CD14-positive monocyte (primary cell): ENCODE data around the gene CLCA1. TPM values are rescaled to one million over a fixed set of nuclear protein-coding genes. Genes with fewer than 3 reads are reported as not detected.

Experiments used
- DNase-seq, 3 donors: peaks; one replicate each; pipeline ENCODE4 v3.0.0-alpha.2; 2011 to 2022
- H2AFZ ChIP-seq: 2 replicates; pipeline ENCODE4 v1.6.0; 2012; ENCODE audit warnings: mild to moderate bottlenecking, low read depth, low read length, inconsistent platforms; ENCODE audit not compliant: insufficient read depth, poor library complexity, severe bottlenecking
- H3K27ac ChIP-seq, 2 donors: 1 replicate in 1 of 2; 2 replicates in 1 of 2; pipeline ENCODE4 v1.5.1; 2012 to 2013; ENCODE audit warnings: low read length in 2 of 2, control low read depth in 1 of 2, inconsistent platforms in 1 of 2, low read depth in 1 of 2, mild to moderate bottlenecking in 1 of 2
- H3K27me3 ChIP-seq, 2 donors: one replicate each; pipeline versions ENCODE4 v1.6.0 to v1.6.1; 2011 to 2013; ENCODE audit warnings: low read length in 2 of 2; ENCODE audit not compliant: control insufficient read depth in 2 of 2, insufficient read depth in 2 of 2
- H3K36me3 ChIP-seq, 2 donors: replicated peaks in 1 of 2; 1 replicate in 1 of 2; 2 replicates in 1 of 2; pipeline versions ENCODE4 v1.5.1 to v1.6.1; 2012 to 2013; ENCODE audit warnings: low read length in 2 of 2, control low read depth in 1 of 2, inconsistent platforms in 1 of 2, mild to moderate bottlenecking in 1 of 2; ENCODE audit not compliant: insufficient read depth in 2 of 2, control insufficient read depth in 1 of 2
- H3K4me1 ChIP-seq, 2 donors: 1 replicate in 1 of 2; 2 replicates in 1 of 2; pipeline versions ENCODE4 v1.5.1 to v1.6.1; 2012 to 2013; ENCODE audit warnings: low read length in 2 of 2, control low read depth in 1 of 2, inconsistent platforms in 1 of 2, mild to moderate bottlenecking in 1 of 2, moderate library complexity in 1 of 2; ENCODE audit not compliant: insufficient read depth in 2 of 2, control insufficient read depth in 1 of 2
- H3K4me2 ChIP-seq: replicated peaks from 2 replicates; pipeline ENCODE3; 2012; ENCODE audit warnings: low read length, moderate library complexity, mild to moderate bottlenecking; ENCODE audit not compliant: poor library complexity, severe bottlenecking; ENCODE audit errors: extremely low read depth
- H3K4me3 ChIP-seq, 3 experiments: fragments of 200-600 bp in 1 of 3; sonication (generic) in 1 of 3; replicated peaks in 1 of 3; 1 replicate in 2 of 3; 2 replicates in 1 of 3; pipeline ENCODE4 v1.5.1; 2011 to 2013; ENCODE audit warnings: low read length in 3 of 3, mild to moderate bottlenecking in 3 of 3, control low read depth in 2 of 3, low read depth in 2 of 3, inconsistent platforms in 1 of 3, moderate library complexity in 1 of 3
- H3K79me2 ChIP-seq: 2 replicates; pipeline ENCODE4 v1.6.0; 2012; ENCODE audit warnings: mild to moderate bottlenecking, control low read depth, inconsistent platforms, low read length, moderate library complexity; ENCODE audit not compliant: insufficient read depth
- H3K9ac ChIP-seq: 2 replicates; pipeline ENCODE4 v1.6.0; 2017; ENCODE audit warnings: low read length, mild to moderate bottlenecking; ENCODE audit not compliant: insufficient read depth, poor library complexity, severe bottlenecking
- H3K9me3 ChIP-seq, 2 donors: replicated peaks in 1 of 2; 1 replicate in 1 of 2; 2 replicates in 1 of 2; pipeline versions ENCODE4 v1.5.1 to v1.6.1; 2012 to 2013; ENCODE audit warnings: low read length in 2 of 2, control low read depth in 1 of 2; ENCODE audit not compliant: control insufficient read depth in 1 of 2, insufficient read depth in 1 of 2
- H4K20me1 ChIP-seq: 2 replicates; pipeline ENCODE4 v1.6.0; 2012; ENCODE audit warnings: mild to moderate bottlenecking, low read length, control low read depth, moderate library complexity; ENCODE audit not compliant: insufficient read depth
- H3K27ac Mint-ChIP-seq, 7 donors: one replicate each; pipeline ENCODE4 v1.8.0; 2020; ENCODE audit warnings: mild to moderate bottlenecking in 7 of 7, mixed read lengths in 7 of 7, moderate library complexity in 6 of 7, inconsistent platforms in 2 of 7
- H3K27me3 Mint-ChIP-seq, 3 donors: one replicate each; pipeline ENCODE4 v1.8.0; 2021 to 2022; ENCODE audit warnings: low read depth in 3 of 3, mild to moderate bottlenecking in 3 of 3, mixed read lengths in 3 of 3, moderate library complexity in 3 of 3, inconsistent platforms in 1 of 3
- H3K36me3 Mint-ChIP-seq, 2 donors: one replicate each; pipeline ENCODE4 v1.8.0; 2020; ENCODE audit warnings: mixed read lengths in 2 of 2, inconsistent platforms in 1 of 2, mild to moderate bottlenecking in 1 of 2
- H3K4me1 Mint-ChIP-seq: one replicate; pipeline ENCODE4 v1.8.0; 2020; ENCODE audit warnings: mild to moderate bottlenecking, mixed read lengths
- H3K4me3 Mint-ChIP-seq, 2 donors: one replicate each; pipeline ENCODE4 v1.8.0; 2020; ENCODE audit warnings: mild to moderate bottlenecking in 2 of 2, mixed read lengths in 2 of 2, moderate library complexity in 1 of 2
- H3K9me3 Mint-ChIP-seq, 7 donors: one replicate each; pipeline ENCODE4 v1.8.0; 2020 to 2022; ENCODE audit warnings: mixed read lengths in 7 of 7, mild to moderate bottlenecking in 6 of 7, moderate library complexity in 6 of 7, inconsistent platforms in 2 of 7
- WGBS: methylation state at CpG from one replicate; pipeline ENCODE4 v1.1.5; 2013; ENCODE audit warnings: missing lambda C conversion rate; ENCODE audit not compliant: insufficient coverage; 5-methylcytosine and 5-hydroxymethylcytosine counted together
- intact Hi-C, 2 donors: fragments of 100-400 bp; cut with micrococcal nuclease; formaldehyde crosslinking; loops; one replicate each; pipeline versions ENCODE4 v1.15.0 to v1.15.1; 2023
- polyA plus RNA-seq, 3 donors: library from polyadenylated mRNA; depleted of rRNA in 1 of 3; unstranded in 2 of 3; stranded (reverse) in 1 of 3; fragments of 300-500 nt in 2 of 3; fragments of >200 nt in 1 of 3; fragmentation: Illumina TruSeq in 2 of 3; gene quantifications; 1 replicate in 2 of 3; 2 replicates in 1 of 3; pipeline ENCODE4 v1.2.3, GENCODE V29; 2012 to 2021
- TF ChIP-seq, protein P1 (sequence below): fragments of 200-600 bp; IDR thresholded peaks from one replicate; pipeline ENCODE4 v1.8.0; 2022; ENCODE audit warnings: antibody characterized with exemption, mild to moderate bottlenecking

Gene CLCA1
- polyA plus RNA-seq, 3 donors = not detected

DNA sequence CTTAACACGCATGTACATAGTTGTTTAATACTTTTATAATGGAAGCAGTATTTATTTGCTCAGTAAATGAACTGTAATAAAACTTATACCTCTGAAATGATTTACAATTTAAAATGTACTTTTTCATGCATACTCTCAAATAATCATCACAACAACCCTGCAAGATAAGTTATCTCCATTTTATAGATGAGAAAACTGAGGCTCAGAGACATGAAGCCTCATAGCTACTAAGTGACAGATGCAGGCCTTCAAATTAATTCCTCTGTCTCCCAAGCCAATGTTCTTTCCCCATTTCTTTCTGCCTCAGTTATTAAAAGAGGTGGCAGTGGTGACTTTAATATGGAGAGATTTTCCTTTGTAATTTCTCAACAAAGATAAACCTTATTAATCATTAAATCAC, 19.6 kb upstream of the CLCA1 start:
- TF ChIP-seq, protein P1, sequence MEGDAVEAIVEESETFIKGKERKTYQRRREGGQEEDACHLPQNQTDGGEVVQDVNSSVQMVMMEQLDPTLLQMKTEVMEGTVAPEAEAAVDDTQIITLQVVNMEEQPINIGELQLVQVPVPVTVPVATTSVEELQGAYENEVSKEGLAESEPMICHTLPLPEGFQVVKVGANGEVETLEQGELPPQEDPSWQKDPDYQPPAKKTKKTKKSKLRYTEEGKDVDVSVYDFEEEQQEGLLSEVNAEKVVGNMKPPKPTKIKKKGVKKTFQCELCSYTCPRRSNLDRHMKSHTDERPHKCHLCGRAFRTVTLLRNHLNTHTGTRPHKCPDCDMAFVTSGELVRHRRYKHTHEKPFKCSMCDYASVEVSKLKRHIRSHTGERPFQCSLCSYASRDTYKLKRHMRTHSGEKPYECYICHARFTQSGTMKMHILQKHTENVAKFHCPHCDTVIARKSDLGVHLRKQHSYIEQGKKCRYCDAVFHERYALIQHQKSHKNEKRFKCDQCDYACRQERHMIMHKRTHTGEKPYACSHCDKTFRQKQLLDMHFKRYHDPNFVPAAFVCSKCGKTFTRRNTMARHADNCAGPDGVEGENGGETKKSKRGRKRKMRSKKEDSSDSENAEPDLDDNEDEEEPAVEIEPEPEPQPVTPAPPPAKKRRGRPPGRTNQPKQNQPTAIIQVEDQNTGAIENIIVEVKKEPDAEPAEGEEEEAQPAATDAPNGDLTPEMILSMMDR = no peak
- Histone ChIP-seq H2AFZ (no peak overlapping the region), H3K4me2 (no peak overlapping the region), H3K9me3 (no peaks in the 10 kb centered on the region), H3K27me3 (no peaks in the 10 kb centered on the region), H3K4me3 (no peak overlapping the region), H3K4me1 (peaks cover 0 to 7% of the 10 kb centered on the region in 2 donors), H3K36me3 (no peaks in the 10 kb centered on the region), H4K20me1 (no peaks in the 10 kb centered on the region), H3K9ac (no peak overlapping the region), H3K79me2 (no peaks in the 10 kb centered on the region), H3K27ac (no peak overlapping the region)
- no peak overlapping the region for H3K4me3 Mint-ChIP-seq
- no peaks in the 10 kb centered on the region for H3K27me3 Mint-ChIP-seq
- intact Hi-C loops = no loop called here
- H3K4me1 Mint-ChIP-seq = peaks cover 6% of the 10 kb centered on the region
- DNase-seq = no peak
- peaks cover 0 to 1% (median 0%) of the 10 kb centered on the region in 7 donors for H3K9me3 Mint-ChIP-seq
- no peak overlapping the region for H3K27ac Mint-ChIP-seq
- no CpG with 5 or more reads among the region's 1 CpG for WGBS
- H3K36me3 Mint-ChIP-seq = no peaks in the 10 kb centered on the region

DNA sequence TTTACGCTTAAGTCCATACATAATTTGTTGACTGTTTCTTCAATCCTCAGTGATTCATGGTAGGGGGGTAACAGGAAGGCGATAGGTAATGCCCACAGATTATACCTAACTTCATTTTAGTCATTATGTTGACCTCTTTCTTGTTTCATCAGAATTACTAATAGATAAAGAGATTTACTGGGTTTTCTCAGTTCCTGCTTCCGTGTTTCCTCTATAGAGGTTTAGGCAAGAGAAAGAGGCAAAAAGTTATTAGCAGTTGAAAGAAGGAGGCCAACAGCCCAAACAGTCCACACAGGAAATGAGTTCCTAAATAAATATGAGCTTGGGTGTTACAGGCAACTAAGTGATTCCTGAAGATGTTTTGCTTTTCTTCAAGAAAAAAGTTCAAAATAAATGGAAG, 17.9 kb upstream of the CLCA1 start:
- intact Hi-C loops = no loop called here
- Histone ChIP-seq H3K9ac (no peak overlapping the region), H3K27me3 (no peaks in the 10 kb centered on the region), H3K36me3 (no peaks in the 10 kb centered on the region), H4K20me1 (no peaks in the 10 kb centered on the region), H3K79me2 (no peaks in the 10 kb centered on the region), H3K4me1 (peaks cover 0 to 7% of the 10 kb centered on the region in 2 donors), H3K9me3 (no peaks in the 10 kb centered on the region), H3K4me3 (no peak overlapping the region), H3K27ac (no peak overlapping the region), H2AFZ (no peak overlapping the region), H3K4me2 (no peak overlapping the region)
- Mint-ChIP-seq H3K36me3 (no peaks in the 10 kb centered on the region), H3K9me3 (no peaks in the 10 kb centered on the region), H3K27ac (peak overlapping the region in 1 of 7 donors; percentile 9), H3K27me3 (no peaks in the 10 kb centered on the region), H3K4me3 (no peak overlapping the region), H3K4me1 (peaks cover 9% of the 10 kb centered on the region)
- no peak for DNase-seq
- TF ChIP-seq, protein P1 = no peak
- WGBS = no CpG with 5 or more reads among the region's 3 CpGs
